HepG2 (cell line): Measurements from ENCODE around the gene SLC45A1. TPM values are rescaled to one million over a fixed set of nuclear protein-coding genes. Genes with fewer than 3 reads are reported as not detected.

Experiments
- ATAC-seq: fragments of 200-7000 bp; cut with Tn5 transposase; 3 replicates; pipeline ENCODE4 v1.9.1; 2020; ENCODE audit warnings: mild to moderate bottlenecking, moderate library complexity
- BruUV-seq: library from RNA; stranded (reverse); fragments of 400-500 nt; replicated peaks from 2 replicates; lab custom pipeline; 2021; lab: Mats Ljungman, UMichigan
- CTCF ChIA-PET: fragments of 300-600 bp; formaldehyde crosslinking; extraction: SDS; loops from one replicate; lab custom pipeline; 2021; ENCODE audit warnings: low total read pairs, inconsistent platforms, low intra/inter-chr PET ratio; lab: Yijun Ruan, JAX
- POLR2A ChIA-PET: fragments of 350-600 bp; sonication (Branson Sonifier 250); formaldehyde crosslinking; loops from one replicate; lab custom pipeline; 2020; ENCODE audit warnings: antibody characterized with exemption, inconsistent platforms; lab: Yijun Ruan, JAX
- DNase-seq: peaks from one replicate; pipeline ENCODE4 v3.0.0-alpha.2; 2015; ENCODE audit warnings: low spot score
- FAIRE-seq: peaks from 3 replicates; lab custom pipeline; 2011; peaks lifted over from hg19 to GRCh38; lab: Jason Lieb, UNC
- H2AFZ ChIP-seq: one replicate; pipeline ENCODE4 v1.6.1; 2011; ENCODE audit warnings: low read length, inconsistent platforms
- H3K27ac ChIP-seq: fragments of 300-600 bp; 3 replicates; pipeline ENCODE4 v1.8.0; 2011; ENCODE audit warnings: mixed run types, mild to moderate bottlenecking, mixed read lengths, low read length, inconsistent platforms; ENCODE audit not compliant: insufficient read depth; ENCODE audit errors: extremely low read length
- H3K27me3 ChIP-seq, 2 experiments: fragments of 200-600 bp in 1 of 2; 2 replicates in 1 of 2; 3 replicates in 1 of 2; pipeline versions ENCODE4 v1.6.0 to v1.8.0; 2011; ENCODE audit warnings: low read length in 2 of 2, mild to moderate bottlenecking in 2 of 2, moderate library complexity in 2 of 2, inconsistent platforms in 1 of 2; ENCODE audit not compliant: insufficient read depth in 2 of 2, control insufficient read depth in 1 of 2
- H3K36me3 ChIP-seq, 2 experiments: fragments of 200-600 bp in 1 of 2; replicated peaks in 1 of 2; 2 replicates in 1 of 2; 3 replicates in 1 of 2; pipeline versions ENCODE4 v1.5.1 to v1.8.0; 2011; ENCODE audit warnings: low read length in 2 of 2, inconsistent platforms in 1 of 2; ENCODE audit not compliant: insufficient read depth in 2 of 2, control insufficient read depth in 1 of 2
- H3K4me1 ChIP-seq: 2 replicates; pipeline ENCODE4 v1.5.1; 2012; ENCODE audit warnings: low read length, inconsistent platforms; ENCODE audit not compliant: insufficient read depth
- H3K4me2 ChIP-seq: 2 replicates; pipeline ENCODE4 v1.6.0; 2011; ENCODE audit warnings: low read depth, low read length, inconsistent platforms
- H3K4me3 ChIP-seq, 3 experiments: fragments of 200-600 bp in 1 of 3; sonication (generic), shearing (Covaris generic) in 1 of 3; replicated peaks in 1 of 3; 2 replicates each; pipeline ENCODE4 v1.5.1; 2011 to 2016; ENCODE audit warnings: low read length in 3 of 3, inconsistent platforms in 2 of 3, low read depth in 2 of 3, mild to moderate bottlenecking in 2 of 3, control low read depth in 1 of 3, mixed read lengths in 1 of 3; ENCODE audit not compliant: insufficient read depth in 1 of 3
- H3K79me2 ChIP-seq: one replicate; pipeline ENCODE4 v1.6.1; 2011; ENCODE audit warnings: low read length, inconsistent platforms; ENCODE audit not compliant: insufficient read depth
- H3K9ac ChIP-seq: 2 replicates; pipeline ENCODE4 v1.6.0; 2011; ENCODE audit warnings: mild to moderate bottlenecking, low read depth, low read length, inconsistent platforms; ENCODE audit not compliant: insufficient read depth
- H3K9me3 ChIP-seq: 2 replicates; pipeline ENCODE4 v1.5.1; 2012; ENCODE audit warnings: mild to moderate bottlenecking, low read length
- H4K20me1 ChIP-seq: 2 replicates; pipeline ENCODE4 v1.6.0; 2011; ENCODE audit warnings: inconsistent platforms, mild to moderate bottlenecking, low read length, moderate library complexity; ENCODE audit not compliant: insufficient read depth
- ATRX ChIP-seq: sonication (generic); formaldehyde crosslinking; IDR thresholded peaks from 2 replicates; pipeline ENCODE4 v1.4.0; 2020; ENCODE audit warnings: missing genetic modification reagents, borderline replicate concordance
- KDM4B ChIP-seq: sonication (generic); formaldehyde crosslinking; IDR thresholded peaks from 2 replicates; pipeline ENCODE4 v1.4.0; 2020; ENCODE audit warnings: missing genetic modification reagents
- PBX2 ChIP-seq: IDR thresholded peaks from 2 replicates; pipeline ENCODE4 v1.6.1; 2016; ENCODE audit warnings: control low read depth
- ZNF607 ChIP-seq: sonication (generic); formaldehyde crosslinking; IDR thresholded peaks from 2 replicates; pipeline ENCODE4 v1.5.1; 2020; ENCODE audit warnings: missing genetic modification reagents, mild to moderate bottlenecking, borderline replicate concordance
- ZNF704 ChIP-seq: sonication (generic); formaldehyde crosslinking; IDR thresholded peaks from 2 replicates; pipeline ENCODE4 v1.8.1; 2023; ENCODE audit warnings: mild to moderate bottlenecking, inconsistent platforms, moderate library complexity, missing genetic modification reagents, borderline replicate concordance
- WGBS: methylation state at CpG from one replicate; pipeline ENCODE4 v1.1.6; 2017; ENCODE audit warnings: low lambda C conversion rate; 5-methylcytosine and 5-hydroxymethylcytosine counted together
- in situ Hi-C: cut with HindIII; loops from 2 replicates; pipeline ENCODE4 v1.10.0; 2017; ENCODE audit warnings: low pct_unique_long_range_greater_than_20kb; ENCODE audit not compliant: extremely low pct_ligation_motif_present
- intact Hi-C: fragments of 100-400 bp; cut with micrococcal nuclease; formaldehyde crosslinking; loops from one replicate; pipeline ENCODE4 v1.10.0; 2022; ENCODE audit not compliant: unreplicated experiment
- polyA plus RNA-seq, 8 experiments: library from polyadenylated mRNA; depleted of rRNA in 3 of 8; stranded (reverse) in 7 of 8; unstranded in 1 of 8; fragments of >200 nt; fragmentation: Illumina TruSeq in 4 of 8; extraction: Trizol in 4 of 8; gene quantifications; 2 replicates each; pipeline versions ENCODE4 v1.2.1 to v1.2.3, GENCODE V29; 2011 to 2016; ENCODE audit warnings: low read depth in 4 of 8, missing spikeins in 1 of 8, mixed read lengths in 1 of 8; ENCODE audit not compliant: insufficient read depth in 1 of 8
- total RNA-seq, 5 experiments: library from RNA; depleted of rRNA; stranded (reverse); fragments of >200 nt; fragmentation: Illumina TruSeq; extraction: Trizol; gene quantifications; 2 replicates each; pipeline ENCODE4 v1.2.3, GENCODE V29; 2016; ENCODE audit warnings: low read depth in 1 of 5
- TF ChIP-seq, protein P1 (sequence below), 2 experiments: IDR thresholded peaks; 2 replicates each; pipeline ENCODE4 v1.6.1; 2011 to 2012; ENCODE audit warnings: low read length in 2 of 2, borderline replicate concordance in 1 of 2, low read depth in 1 of 2, mild to moderate bottlenecking in 1 of 2, moderate library complexity in 1 of 2
- TF ChIP-seq, protein P2 (sequence below): sonication (generic); formaldehyde crosslinking; IDR thresholded peaks from 2 replicates; pipeline ENCODE4 v1.9.0; 2021; ENCODE audit warnings: missing genetic modification reagents, mild to moderate bottlenecking, borderline replicate concordance

SLC45A1 gene
- total and polyA plus RNA-seq, 2 of the 13 experiments (the other 11 are each of a cell fraction or from before 2014, with no cell fraction given): not detected

GRCh38 chr1:8328271-8328670 lies 10.4 kb downstream of the SLC45A1 start:
- FAIRE-seq (no peak), DNase-seq (no peak), ATAC-seq (no peak)
- Histone ChIP-seq H3K9me3 (no peaks in the 10 kb centered on the region), H3K27ac (no peak overlapping the region), H2AFZ (no peak overlapping the region), H3K36me3 (no peaks in the 10 kb centered on the region), H3K4me3 (no peak overlapping the region), H3K4me2 (no peak overlapping the region), H3K4me1 (0 out of 2 replicates have a peak, but pooled peaks cover 9% of the 10 kb centered on the region), H4K20me1 (no peaks in the 10 kb centered on the region), H3K27me3 (peaks cover 3 to 67% of the 10 kb centered on the region in 2 experiments; a peak in 4 of 5 replicates), H3K9ac (no peak overlapping the region), H3K79me2 (no peaks in the 10 kb centered on the region)
- 76% methylated on average over 18 of the region's 18 CpGs for WGBS
- POLR2A ChIA-PET: interaction anchor here (0.9 kb wide), 1 partner anchor 15 kb away, joined by 3 read pairs; no protein-coding TSS in a partner anchor
- in situ Hi-C loops: no loop called here
- CTCF ChIA-PET: no interaction called here
- intact Hi-C loops: no loop called here
- BruUV-seq: no TSS peak
- TF ChIP-seq ZNF704 (CRISPR knock-in tag): no peak
- TF ChIP-seq PBX2: no peak
- TF ChIP-seq ATRX (CRISPR knock-in tag): no peak
- TF ChIP-seq KDM4B (CRISPR knock-in tag): no peak
- TF ChIP-seq, protein P1, sequence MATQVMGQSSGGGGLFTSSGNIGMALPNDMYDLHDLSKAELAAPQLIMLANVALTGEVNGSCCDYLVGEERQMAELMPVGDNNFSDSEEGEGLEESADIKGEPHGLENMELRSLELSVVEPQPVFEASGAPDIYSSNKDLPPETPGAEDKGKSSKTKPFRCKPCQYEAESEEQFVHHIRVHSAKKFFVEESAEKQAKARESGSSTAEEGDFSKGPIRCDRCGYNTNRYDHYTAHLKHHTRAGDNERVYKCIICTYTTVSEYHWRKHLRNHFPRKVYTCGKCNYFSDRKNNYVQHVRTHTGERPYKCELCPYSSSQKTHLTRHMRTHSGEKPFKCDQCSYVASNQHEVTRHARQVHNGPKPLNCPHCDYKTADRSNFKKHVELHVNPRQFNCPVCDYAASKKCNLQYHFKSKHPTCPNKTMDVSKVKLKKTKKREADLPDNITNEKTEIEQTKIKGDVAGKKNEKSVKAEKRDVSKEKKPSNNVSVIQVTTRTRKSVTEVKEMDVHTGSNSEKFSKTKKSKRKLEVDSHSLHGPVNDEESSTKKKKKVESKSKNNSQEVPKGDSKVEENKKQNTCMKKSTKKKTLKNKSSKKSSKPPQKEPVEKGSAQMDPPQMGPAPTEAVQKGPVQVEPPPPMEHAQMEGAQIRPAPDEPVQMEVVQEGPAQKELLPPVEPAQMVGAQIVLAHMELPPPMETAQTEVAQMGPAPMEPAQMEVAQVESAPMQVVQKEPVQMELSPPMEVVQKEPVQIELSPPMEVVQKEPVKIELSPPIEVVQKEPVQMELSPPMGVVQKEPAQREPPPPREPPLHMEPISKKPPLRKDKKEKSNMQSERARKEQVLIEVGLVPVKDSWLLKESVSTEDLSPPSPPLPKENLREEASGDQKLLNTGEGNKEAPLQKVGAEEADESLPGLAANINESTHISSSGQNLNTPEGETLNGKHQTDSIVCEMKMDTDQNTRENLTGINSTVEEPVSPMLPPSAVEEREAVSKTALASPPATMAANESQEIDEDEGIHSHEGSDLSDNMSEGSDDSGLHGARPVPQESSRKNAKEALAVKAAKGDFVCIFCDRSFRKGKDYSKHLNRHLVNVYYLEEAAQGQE (IDR thresholded peaks at IDR 0.05; ENCODE audit: borderline replicate concordance in 1 of 2, low read depth in 1 of 2, low read length in 2 of 2): no peak
- TF ChIP-seq, protein P2, sequence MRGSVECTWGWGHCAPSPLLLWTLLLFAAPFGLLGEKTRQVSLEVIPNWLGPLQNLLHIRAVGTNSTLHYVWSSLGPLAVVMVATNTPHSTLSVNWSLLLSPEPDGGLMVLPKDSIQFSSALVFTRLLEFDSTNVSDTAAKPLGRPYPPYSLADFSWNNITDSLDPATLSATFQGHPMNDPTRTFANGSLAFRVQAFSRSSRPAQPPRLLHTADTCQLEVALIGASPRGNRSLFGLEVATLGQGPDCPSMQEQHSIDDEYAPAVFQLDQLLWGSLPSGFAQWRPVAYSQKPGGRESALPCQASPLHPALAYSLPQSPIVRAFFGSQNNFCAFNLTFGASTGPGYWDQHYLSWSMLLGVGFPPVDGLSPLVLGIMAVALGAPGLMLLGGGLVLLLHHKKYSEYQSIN (CRISPR knock-in tag): no peak
- TF ChIP-seq ZNF607: no peak
